SK-N-SH (cell line): ENCODE measurements around the gene CIAO3.

Source experiments
- EP300 ChIP-seq, 2 experiments: IDR thresholded peaks; 2 replicates each; pipeline versions ENCODE4 v1.4.0 to v1.6.1; 2012; ENCODE audit warnings: borderline replicate concordance in 1 of 2, low read depth in 1 of 2, low read length in 1 of 2
- MEF2A ChIP-seq: IDR thresholded peaks from 2 replicates; pipeline ENCODE4 v1.4.0; 2012; ENCODE audit warnings: low read depth, borderline replicate concordance
- POLR2AphosphoS5 ChIP-seq: IDR thresholded peaks from 2 replicates; pipeline ENCODE4 v1.6.1; 2012; ENCODE audit warnings: low read depth, low read length
- RXRA ChIP-seq: IDR thresholded peaks from 2 replicates; pipeline ENCODE4 v1.4.0; 2012; ENCODE audit warnings: low read depth, mild to moderate bottlenecking, borderline replicate concordance
- TAF1 ChIP-seq: IDR thresholded peaks from 2 replicates; pipeline ENCODE4 v1.6.1; 2012; ENCODE audit warnings: low read depth, mild to moderate bottlenecking, low read length, moderate library complexity, borderline replicate concordance
- TEAD4 ChIP-seq: IDR thresholded peaks from 2 replicates; pipeline ENCODE4 v1.4.0; 2012; ENCODE audit warnings: mild to moderate bottlenecking, borderline replicate concordance; ENCODE audit not compliant: insufficient read depth
- TF ChIP-seq, protein P1 (sequence below): IDR thresholded peaks from 2 replicates; pipeline ENCODE4 v1.4.0; 2012; ENCODE audit warnings: low read depth
- TF ChIP-seq, protein P2 (sequence below): fragments of 200-600 bp; sonication (generic); IDR thresholded peaks from 2 replicates; pipeline ENCODE4 v1.6.1; 2017; ENCODE audit warnings: antibody characterized with exemption, mild to moderate bottlenecking, moderate library complexity
- TF ChIP-seq, protein P3 (sequence below): IDR thresholded peaks from 2 replicates; pipeline ENCODE4 v1.4.0; 2012; ENCODE audit warnings: low read depth, borderline replicate concordance

GRCh38 chr16:777826-778225 lies 37.0 kb upstream of the CIAO3 start:
- TF ChIP-seq RXRA: no peak
- no peak for TF ChIP-seq EP300 (IDR thresholded peaks at IDR 0.05; ENCODE audit: borderline replicate concordance in 1 of 2, low read depth in 1 of 2, low read length in 1 of 2)
- TF ChIP-seq, protein P1, sequence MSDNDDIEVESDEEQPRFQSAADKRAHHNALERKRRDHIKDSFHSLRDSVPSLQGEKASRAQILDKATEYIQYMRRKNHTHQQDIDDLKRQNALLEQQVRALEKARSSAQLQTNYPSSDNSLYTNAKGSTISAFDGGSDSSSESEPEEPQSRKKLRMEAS: no peak
- TF ChIP-seq, protein P2, sequence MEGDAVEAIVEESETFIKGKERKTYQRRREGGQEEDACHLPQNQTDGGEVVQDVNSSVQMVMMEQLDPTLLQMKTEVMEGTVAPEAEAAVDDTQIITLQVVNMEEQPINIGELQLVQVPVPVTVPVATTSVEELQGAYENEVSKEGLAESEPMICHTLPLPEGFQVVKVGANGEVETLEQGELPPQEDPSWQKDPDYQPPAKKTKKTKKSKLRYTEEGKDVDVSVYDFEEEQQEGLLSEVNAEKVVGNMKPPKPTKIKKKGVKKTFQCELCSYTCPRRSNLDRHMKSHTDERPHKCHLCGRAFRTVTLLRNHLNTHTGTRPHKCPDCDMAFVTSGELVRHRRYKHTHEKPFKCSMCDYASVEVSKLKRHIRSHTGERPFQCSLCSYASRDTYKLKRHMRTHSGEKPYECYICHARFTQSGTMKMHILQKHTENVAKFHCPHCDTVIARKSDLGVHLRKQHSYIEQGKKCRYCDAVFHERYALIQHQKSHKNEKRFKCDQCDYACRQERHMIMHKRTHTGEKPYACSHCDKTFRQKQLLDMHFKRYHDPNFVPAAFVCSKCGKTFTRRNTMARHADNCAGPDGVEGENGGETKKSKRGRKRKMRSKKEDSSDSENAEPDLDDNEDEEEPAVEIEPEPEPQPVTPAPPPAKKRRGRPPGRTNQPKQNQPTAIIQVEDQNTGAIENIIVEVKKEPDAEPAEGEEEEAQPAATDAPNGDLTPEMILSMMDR: no peak
- TF ChIP-seq MEF2A: no peak
- no peak for TF ChIP-seq POLR2AphosphoS5
- TF ChIP-seq TAF1: no peak
- TF ChIP-seq TEAD4: no peak
- TF ChIP-seq, protein P3, sequence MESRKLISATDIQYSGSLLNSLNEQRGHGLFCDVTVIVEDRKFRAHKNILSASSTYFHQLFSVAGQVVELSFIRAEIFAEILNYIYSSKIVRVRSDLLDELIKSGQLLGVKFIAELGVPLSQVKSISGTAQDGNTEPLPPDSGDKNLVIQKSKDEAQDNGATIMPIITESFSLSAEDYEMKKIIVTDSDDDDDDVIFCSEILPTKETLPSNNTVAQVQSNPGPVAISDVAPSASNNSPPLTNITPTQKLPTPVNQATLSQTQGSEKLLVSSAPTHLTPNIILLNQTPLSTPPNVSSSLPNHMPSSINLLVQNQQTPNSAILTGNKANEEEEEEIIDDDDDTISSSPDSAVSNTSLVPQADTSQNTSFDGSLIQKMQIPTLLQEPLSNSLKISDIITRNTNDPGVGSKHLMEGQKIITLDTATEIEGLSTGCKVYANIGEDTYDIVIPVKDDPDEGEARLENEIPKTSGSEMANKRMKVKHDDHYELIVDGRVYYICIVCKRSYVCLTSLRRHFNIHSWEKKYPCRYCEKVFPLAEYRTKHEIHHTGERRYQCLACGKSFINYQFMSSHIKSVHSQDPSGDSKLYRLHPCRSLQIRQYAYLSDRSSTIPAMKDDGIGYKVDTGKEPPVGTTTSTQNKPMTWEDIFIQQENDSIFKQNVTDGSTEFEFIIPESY: no peak
